ENCODE data around the gene PLD5. TPM values are rescaled to one million over a fixed set of nuclear protein-coding genes. Genes with fewer than 3 reads are reported as not detected.
A peak's percentile ranks its signal among the peaks of the same experiment; 100 is the strongest.

The PLD5 gene
- polyA plus RNA-seq, 1 of the 3 experiments (the other 2 are of a cell fraction) = 0.08 TPM

DNA sequence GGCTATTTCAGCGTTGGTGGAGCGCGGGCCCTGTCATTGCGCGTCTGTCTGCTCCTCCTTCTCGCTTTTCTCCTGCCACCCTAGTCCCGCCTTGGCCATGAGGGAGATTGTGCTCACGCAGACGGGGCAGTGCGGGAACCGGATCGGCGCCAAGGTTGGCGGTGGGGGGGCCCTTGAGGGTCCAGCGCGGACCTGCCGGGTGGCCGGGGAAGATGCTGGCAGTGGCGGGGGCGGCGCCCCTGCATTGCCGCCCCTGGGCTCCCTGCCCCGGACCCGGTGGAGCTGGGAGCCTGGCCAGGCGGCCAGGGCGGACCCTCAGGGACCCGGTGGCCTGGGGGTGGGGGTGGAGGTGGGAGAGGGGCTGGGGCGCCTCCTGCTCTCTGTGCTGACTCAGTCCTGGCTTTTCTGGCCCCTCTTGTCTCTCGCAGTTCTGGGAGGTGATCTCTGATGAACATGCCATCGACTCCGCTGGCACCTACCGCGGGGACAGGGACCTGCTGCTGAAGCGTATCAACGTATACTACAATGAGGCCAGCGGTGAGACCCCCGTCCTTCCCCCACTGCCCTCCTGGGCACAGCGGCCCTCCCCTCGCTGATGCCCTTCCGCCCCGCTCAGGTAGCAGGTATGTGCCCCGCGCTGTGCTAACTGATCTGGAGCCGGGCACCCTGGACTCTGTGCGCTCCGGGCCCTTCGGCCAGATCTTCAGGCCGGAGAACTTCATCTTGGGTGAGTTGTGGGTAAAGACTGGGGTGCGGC lies 467.3 kb downstream of the PLD5 start:
- 86% methylated on average over 33 of the region's 49 CpGs for WGBS (ENCODE audit: low lambda C conversion rate)
- ChIA-PET POLR2A (no interaction called here), CTCF (no interaction called here)

More for the DNA sequence above, 467.3 kb downstream of the PLD5 start:
- Histone ChIP-seq H3K27ac (ENCODE audit: low read depth in 2 of 2, low read length in 1 of 2) (no peak overlapping the region), H3K9ac (no peak overlapping the region), H3K27me3 (ENCODE audit: insufficient read depth) (no peaks in the 10 kb centered on the region), H3K4me3 (ENCODE audit: low read depth in 2 of 2, low read length in 1 of 2) (no peak overlapping the region), H4K20me1 (ENCODE audit: insufficient read depth) (no peaks in the 10 kb centered on the region), H3K36me3 (replicated peaks in 1 of 2; ENCODE audit: control insufficient read depth in 1 of 2, insufficient read depth in 2 of 2, low read length in 1 of 2) (no peaks in the 10 kb centered on the region), H3K79me2 (ENCODE audit: insufficient read depth) (no peaks in the 10 kb centered on the region), H3K4me2 (no peak overlapping the region), H3K9me3 (no peaks in the 10 kb centered on the region), H3F3A (replicated peaks; ENCODE audit: insufficient read depth) (no peaks in the 10 kb centered on the region), H3K9me2 (no peaks in the 10 kb centered on the region), H2AFZ (ENCODE audit: low read depth) (no peak overlapping the region), H3K4me1 (ENCODE audit: control insufficient read depth in 1 of 2, insufficient read depth in 2 of 2, low read depth in 1 of 2, low read length in 1 of 2) (no peaks in the 10 kb centered on the region)
- TF ChIP-seq GABPA (IDR thresholded peaks at IDR 0.05; ENCODE audit: low read depth) (no peak), TEAD4 (IDR thresholded peaks at IDR 0.05; ENCODE audit: borderline replicate concordance, insufficient read depth) (no peak), TAF1 (IDR thresholded peaks at IDR 0.05; ENCODE audit: borderline replicate concordance, low read depth, low read length) (no peak), YY1 (IDR thresholded peaks at IDR 0.05; ENCODE audit: low read depth) (no peak), RXRA (IDR thresholded peaks at IDR 0.05; ENCODE audit: borderline replicate concordance, low read depth) (no peak), FOSL2 (IDR thresholded peaks at IDR 0.05; ENCODE audit: borderline replicate concordance, low read depth) (no peak), RFX5 (IDR thresholded peaks at IDR 0.05; ENCODE audit: low read length) (no peak), CHD2 (IDR thresholded peaks at IDR 0.05; ENCODE audit: low read length, partially characterized antibody) (no peak), TCF12 (IDR thresholded peaks at IDR 0.05) (no peak), SIN3A (IDR thresholded peaks at IDR 0.05; ENCODE audit: borderline replicate concordance, low read depth, low read length) (no peak), MEF2A (IDR thresholded peaks at IDR 0.05; ENCODE audit: borderline replicate concordance, low read depth) (no peak)
- TF ChIP-seq, protein P1, sequence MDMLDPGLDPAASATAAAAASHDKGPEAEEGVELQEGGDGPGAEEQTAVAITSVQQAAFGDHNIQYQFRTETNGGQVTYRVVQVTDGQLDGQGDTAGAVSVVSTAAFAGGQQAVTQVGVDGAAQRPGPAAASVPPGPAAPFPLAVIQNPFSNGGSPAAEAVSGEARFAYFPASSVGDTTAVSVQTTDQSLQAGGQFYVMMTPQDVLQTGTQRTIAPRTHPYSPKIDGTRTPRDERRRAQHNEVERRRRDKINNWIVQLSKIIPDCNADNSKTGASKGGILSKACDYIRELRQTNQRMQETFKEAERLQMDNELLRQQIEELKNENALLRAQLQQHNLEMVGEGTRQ (IDR thresholded peaks at IDR 0.05; ENCODE audit: borderline replicate concordance, low read depth, low read length) = no peak
- TF ChIP-seq, protein P2, sequence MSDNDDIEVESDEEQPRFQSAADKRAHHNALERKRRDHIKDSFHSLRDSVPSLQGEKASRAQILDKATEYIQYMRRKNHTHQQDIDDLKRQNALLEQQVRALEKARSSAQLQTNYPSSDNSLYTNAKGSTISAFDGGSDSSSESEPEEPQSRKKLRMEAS (IDR thresholded peaks at IDR 0.05; ENCODE audit: low read depth) = no peak
- TF ChIP-seq, protein P3, sequence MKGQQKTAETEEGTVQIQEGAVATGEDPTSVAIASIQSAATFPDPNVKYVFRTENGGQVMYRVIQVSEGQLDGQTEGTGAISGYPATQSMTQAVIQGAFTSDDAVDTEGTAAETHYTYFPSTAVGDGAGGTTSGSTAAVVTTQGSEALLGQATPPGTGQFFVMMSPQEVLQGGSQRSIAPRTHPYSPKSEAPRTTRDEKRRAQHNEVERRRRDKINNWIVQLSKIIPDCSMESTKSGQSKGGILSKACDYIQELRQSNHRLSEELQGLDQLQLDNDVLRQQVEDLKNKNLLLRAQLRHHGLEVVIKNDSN (IDR thresholded peaks at IDR 0.05; ENCODE audit: borderline replicate concordance, low read depth) = no peak
- TF ChIP-seq, protein P4, sequence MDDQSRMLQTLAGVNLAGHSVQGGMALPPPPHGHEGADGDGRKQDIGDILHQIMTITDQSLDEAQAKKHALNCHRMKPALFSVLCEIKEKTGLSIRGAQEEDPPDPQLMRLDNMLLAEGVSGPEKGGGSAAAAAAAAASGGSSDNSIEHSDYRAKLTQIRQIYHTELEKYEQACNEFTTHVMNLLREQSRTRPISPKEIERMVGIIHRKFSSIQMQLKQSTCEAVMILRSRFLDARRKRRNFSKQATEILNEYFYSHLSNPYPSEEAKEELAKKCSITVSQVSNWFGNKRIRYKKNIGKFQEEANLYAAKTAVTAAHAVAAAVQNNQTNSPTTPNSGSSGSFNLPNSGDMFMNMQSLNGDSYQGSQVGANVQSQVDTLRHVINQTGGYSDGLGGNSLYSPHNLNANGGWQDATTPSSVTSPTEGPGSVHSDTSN (IDR thresholded peaks at IDR 0.05) = no peak
- TF ChIP-seq, protein P5, sequence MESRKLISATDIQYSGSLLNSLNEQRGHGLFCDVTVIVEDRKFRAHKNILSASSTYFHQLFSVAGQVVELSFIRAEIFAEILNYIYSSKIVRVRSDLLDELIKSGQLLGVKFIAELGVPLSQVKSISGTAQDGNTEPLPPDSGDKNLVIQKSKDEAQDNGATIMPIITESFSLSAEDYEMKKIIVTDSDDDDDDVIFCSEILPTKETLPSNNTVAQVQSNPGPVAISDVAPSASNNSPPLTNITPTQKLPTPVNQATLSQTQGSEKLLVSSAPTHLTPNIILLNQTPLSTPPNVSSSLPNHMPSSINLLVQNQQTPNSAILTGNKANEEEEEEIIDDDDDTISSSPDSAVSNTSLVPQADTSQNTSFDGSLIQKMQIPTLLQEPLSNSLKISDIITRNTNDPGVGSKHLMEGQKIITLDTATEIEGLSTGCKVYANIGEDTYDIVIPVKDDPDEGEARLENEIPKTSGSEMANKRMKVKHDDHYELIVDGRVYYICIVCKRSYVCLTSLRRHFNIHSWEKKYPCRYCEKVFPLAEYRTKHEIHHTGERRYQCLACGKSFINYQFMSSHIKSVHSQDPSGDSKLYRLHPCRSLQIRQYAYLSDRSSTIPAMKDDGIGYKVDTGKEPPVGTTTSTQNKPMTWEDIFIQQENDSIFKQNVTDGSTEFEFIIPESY (IDR thresholded peaks at IDR 0.05; ENCODE audit: borderline replicate concordance, low read depth) = no peak
- TF ChIP-seq, protein P6, sequence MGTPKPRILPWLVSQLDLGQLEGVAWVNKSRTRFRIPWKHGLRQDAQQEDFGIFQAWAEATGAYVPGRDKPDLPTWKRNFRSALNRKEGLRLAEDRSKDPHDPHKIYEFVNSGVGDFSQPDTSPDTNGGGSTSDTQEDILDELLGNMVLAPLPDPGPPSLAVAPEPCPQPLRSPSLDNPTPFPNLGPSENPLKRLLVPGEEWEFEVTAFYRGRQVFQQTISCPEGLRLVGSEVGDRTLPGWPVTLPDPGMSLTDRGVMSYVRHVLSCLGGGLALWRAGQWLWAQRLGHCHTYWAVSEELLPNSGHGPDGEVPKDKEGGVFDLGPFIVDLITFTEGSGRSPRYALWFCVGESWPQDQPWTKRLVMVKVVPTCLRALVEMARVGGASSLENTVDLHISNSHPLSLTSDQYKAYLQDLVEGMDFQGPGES (IDR thresholded peaks at IDR 0.05; ENCODE audit: low read depth, low read length) = no peak
- TF ChIP-seq, protein P7, sequence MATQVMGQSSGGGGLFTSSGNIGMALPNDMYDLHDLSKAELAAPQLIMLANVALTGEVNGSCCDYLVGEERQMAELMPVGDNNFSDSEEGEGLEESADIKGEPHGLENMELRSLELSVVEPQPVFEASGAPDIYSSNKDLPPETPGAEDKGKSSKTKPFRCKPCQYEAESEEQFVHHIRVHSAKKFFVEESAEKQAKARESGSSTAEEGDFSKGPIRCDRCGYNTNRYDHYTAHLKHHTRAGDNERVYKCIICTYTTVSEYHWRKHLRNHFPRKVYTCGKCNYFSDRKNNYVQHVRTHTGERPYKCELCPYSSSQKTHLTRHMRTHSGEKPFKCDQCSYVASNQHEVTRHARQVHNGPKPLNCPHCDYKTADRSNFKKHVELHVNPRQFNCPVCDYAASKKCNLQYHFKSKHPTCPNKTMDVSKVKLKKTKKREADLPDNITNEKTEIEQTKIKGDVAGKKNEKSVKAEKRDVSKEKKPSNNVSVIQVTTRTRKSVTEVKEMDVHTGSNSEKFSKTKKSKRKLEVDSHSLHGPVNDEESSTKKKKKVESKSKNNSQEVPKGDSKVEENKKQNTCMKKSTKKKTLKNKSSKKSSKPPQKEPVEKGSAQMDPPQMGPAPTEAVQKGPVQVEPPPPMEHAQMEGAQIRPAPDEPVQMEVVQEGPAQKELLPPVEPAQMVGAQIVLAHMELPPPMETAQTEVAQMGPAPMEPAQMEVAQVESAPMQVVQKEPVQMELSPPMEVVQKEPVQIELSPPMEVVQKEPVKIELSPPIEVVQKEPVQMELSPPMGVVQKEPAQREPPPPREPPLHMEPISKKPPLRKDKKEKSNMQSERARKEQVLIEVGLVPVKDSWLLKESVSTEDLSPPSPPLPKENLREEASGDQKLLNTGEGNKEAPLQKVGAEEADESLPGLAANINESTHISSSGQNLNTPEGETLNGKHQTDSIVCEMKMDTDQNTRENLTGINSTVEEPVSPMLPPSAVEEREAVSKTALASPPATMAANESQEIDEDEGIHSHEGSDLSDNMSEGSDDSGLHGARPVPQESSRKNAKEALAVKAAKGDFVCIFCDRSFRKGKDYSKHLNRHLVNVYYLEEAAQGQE (IDR thresholded peaks at IDR 0.05; ENCODE audit: low read depth, low read length) = no peak
- TF ChIP-seq, protein P8, sequence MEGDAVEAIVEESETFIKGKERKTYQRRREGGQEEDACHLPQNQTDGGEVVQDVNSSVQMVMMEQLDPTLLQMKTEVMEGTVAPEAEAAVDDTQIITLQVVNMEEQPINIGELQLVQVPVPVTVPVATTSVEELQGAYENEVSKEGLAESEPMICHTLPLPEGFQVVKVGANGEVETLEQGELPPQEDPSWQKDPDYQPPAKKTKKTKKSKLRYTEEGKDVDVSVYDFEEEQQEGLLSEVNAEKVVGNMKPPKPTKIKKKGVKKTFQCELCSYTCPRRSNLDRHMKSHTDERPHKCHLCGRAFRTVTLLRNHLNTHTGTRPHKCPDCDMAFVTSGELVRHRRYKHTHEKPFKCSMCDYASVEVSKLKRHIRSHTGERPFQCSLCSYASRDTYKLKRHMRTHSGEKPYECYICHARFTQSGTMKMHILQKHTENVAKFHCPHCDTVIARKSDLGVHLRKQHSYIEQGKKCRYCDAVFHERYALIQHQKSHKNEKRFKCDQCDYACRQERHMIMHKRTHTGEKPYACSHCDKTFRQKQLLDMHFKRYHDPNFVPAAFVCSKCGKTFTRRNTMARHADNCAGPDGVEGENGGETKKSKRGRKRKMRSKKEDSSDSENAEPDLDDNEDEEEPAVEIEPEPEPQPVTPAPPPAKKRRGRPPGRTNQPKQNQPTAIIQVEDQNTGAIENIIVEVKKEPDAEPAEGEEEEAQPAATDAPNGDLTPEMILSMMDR (IDR thresholded peaks at IDR 0.05) = no peak
- DNase-seq = peak; percentile 24
